AG09309 (cell line): Measurements from ENCODE around the gene BSG.

Experiments
- DNase-seq: peaks from one replicate; pipeline ENCODE4 v3.0.0-alpha.2; 2010; ENCODE audit warnings: low read depth
- H3K4me3 ChIP-seq: 2 replicates; pipeline ENCODE4 v1.5.1; 2011; ENCODE audit warnings: mild to moderate bottlenecking, low read depth, low read length, moderate library complexity; ENCODE audit not compliant: control insufficient read depth
- TF ChIP-seq, protein P1 (sequence below): IDR thresholded peaks from 2 replicates; pipeline ENCODE4 v1.5.1; 2011; ENCODE audit warnings: mild to moderate bottlenecking, low read depth, low read length, inconsistent platforms; ENCODE audit not compliant: insufficient read depth, control insufficient read depth; ENCODE audit errors: missing control alignments

BSG gene

DNA sequence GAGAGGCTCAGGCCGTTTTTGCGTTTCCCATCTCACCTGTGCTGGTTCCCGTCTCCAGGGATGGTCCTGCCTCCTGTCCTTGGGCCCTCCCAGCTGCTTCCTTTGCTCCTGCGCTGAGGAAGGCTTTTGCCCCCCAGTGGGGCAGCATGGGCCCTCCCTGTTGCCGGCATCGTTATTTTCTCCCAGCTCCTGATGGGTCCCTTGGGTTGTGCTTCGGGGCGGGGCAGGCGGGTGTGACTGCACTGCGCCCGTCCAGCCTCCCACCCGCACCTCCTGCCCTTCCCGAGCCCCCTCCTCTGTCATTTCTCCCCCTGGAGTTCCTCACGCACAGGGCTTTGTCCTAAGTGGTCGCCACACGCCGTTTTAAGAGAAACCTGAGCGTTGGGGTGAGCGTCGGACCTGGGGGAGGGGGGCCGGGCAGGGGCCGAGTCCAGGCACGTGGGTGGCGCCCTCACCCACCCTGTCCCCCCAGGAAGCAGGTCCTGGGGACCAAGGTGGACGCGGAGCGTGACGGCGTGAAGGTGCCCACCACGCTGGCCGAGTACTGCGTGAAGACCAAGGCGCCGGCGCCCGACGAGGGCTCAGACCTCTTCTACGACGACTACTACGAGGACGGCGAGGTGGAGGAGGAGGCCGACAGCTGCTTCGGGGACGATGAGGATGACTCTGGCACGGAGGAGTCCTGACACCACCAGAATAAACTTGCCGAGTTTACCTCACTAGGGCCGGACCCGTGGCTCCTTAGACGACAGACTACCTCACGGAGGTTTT lies 31.3 kb upstream of the BSG start:
- H3K4me3 ChIP-seq: no peak overlapping the region
- no peak for DNase-seq
- TF ChIP-seq, protein P1, sequence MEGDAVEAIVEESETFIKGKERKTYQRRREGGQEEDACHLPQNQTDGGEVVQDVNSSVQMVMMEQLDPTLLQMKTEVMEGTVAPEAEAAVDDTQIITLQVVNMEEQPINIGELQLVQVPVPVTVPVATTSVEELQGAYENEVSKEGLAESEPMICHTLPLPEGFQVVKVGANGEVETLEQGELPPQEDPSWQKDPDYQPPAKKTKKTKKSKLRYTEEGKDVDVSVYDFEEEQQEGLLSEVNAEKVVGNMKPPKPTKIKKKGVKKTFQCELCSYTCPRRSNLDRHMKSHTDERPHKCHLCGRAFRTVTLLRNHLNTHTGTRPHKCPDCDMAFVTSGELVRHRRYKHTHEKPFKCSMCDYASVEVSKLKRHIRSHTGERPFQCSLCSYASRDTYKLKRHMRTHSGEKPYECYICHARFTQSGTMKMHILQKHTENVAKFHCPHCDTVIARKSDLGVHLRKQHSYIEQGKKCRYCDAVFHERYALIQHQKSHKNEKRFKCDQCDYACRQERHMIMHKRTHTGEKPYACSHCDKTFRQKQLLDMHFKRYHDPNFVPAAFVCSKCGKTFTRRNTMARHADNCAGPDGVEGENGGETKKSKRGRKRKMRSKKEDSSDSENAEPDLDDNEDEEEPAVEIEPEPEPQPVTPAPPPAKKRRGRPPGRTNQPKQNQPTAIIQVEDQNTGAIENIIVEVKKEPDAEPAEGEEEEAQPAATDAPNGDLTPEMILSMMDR: no peak

DNA sequence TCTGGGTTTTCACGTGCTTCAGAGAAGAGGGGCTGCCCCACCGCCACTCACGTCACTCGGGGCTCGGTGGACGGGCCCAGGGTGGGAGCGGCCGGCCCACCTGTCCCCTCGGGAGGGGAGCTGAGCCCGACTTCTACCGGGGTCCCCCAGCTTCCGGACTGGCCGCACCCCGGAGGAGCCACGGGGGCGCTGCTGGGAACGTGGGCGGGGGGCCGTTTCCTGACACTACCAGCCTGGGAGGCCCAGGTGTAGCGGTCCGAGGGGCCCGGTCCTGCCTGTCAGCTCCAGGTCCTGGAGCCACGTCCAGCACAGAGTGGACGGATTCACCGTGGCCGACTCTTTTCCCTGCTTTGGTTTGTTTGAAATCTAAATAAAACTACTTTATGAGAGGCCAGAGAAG lies 30.7 kb upstream of the BSG start:
- no peak for DNase-seq
- H3K4me3 ChIP-seq: no peak overlapping the region
- TF ChIP-seq, protein P1: no peak

DNA sequence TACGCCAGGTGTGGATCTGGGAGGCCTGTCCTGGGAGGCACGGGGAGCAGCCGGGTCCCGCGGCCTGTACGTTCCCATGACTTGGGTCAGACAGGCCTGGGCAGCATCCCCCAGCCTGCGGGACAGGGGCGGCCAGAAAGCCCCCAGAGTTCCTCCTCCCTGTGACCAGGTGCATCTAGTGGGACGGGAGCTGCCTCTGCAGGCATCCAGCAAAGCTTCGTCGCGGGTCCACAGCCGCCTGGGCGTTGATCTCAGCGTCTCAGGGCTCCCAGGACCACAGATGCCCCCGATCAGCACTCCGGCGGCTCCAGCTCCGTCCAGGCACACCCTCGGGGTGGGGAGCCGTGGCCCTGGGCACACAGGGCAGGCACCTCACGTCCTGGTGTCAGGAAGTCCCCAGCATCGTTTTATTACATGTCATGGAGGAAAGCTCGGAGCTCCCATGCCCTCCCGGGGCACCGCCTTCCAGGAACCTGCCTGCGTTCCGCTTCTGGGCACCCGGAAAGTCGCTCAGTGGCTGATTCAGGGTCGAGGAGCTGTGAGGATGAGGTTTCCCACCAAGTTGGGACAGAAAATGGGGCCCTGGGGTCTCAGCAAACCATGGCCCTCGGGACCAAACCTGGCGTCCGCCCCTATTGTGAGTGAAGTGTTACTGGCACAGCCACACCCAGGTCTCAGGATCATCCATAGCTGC lies 30.1 kb upstream of the BSG start:
- TF ChIP-seq, protein P1: no peak
- no peak overlapping the region for H3K4me3 ChIP-seq
- no peak for DNase-seq

DNA sequence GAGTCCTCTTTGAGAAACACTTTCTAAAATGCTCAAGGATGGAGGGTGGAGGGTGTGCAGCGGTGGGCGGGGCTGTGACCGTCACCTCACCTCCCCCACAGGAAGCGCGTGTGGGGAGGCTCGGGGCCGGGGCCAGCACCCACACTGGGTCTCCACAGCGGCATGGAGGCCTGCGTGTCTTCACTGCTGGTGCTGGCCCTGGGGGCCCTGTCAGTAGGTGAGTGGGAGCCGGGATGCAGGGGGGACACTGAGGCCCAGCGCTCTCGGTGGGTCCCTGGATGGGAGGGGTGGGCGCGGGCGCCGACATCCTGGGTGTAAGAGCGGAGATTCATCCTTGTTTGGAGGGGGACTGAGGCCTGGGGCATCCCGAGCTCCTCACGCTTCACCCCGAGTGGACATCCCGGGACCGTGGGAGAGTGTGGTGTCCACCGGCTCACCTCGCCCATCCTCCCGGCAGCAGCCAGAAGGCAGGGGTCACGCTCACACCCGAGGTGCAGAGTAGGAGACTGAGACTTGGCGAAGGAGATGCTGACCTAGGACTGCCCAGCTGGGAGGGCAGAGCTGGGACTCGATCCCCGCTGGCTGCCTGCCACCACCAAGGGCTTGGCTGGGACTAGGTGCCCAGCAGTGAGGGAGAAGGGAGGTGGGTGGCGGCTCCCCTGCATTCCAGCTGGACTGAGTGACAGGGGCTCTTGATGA lies 28.3 kb upstream of the BSG start, which contains the start of gene GZMM:
GZMM (plus strand) TSS at position 144 of the 699 bp plus-strand sequence; CDS start at position 163, 19 bp downstream.
- TF ChIP-seq, protein P1: no peak
- no peak for DNase-seq
- no peak within 1 kb of the TSS for H3K4me3 ChIP-seq

DNA sequence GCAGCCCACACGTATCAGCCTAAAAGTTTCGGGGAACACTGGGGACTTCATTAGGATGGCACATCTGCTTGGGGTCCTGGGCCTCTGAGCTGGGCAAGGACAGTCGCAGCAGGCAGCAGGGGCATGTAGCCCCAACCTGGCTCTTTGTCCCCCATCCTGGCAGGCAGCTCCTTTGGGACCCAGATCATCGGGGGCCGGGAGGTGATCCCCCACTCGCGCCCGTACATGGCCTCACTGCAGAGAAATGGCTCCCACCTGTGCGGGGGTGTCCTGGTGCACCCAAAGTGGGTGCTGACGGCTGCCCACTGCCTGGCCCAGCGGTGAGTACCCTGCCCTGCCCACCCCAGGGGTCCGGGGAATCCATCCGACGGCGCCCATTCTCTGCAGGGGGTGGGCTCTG lies 25.3 kb upstream of the BSG start:
- H3K4me3 ChIP-seq: no peak overlapping the region
- DNase-seq: no peak
- TF ChIP-seq, protein P1: no peak

DNA sequence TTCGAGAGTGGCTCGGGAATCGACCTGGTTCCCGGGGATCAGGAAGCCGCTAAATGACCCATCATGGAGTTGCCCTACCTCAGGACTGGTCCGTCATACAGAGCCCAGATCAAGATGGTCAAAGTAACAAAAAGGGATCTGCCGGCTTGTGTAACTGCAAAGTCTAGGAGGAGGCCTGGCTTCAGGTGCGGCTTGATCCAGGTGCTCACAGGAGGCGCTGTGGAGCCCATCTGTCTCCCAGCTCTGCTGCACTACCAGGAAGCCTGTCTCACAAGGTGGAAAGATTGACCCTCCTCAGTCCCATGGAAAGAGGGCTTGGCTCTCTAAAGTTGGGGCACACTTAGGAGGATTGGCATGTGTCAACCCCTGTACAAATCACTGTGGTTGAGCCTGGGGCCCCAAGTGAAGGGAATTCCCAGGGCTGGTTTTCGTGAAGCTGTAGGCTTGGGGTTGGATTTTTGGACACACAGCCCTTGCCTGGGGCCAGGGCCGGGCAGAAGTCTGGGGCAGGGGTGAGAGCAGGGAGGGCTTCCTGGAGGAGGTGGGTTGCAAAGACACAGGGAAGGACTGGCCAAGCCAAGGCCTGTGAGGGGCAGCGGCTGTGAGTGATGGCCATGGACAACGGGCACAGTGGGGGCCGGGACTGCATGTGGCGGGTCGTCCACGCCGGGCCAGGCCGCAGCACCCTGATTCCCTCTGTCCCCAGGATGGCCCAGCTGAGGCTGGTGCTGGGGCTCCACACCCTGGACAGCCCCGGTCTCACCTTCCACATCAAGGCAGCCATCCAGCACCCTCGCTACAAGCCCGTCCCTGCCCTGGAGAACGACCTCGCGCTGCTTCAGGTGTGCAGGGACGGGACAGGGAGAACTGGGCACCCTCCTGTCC lies 24.3 kb upstream of the BSG start:
- DNase-seq: no peak
- TF ChIP-seq, protein P1: no peak
- no peak overlapping the region for H3K4me3 ChIP-seq
